Endothelial cell of umbilical vein (primary cell): ENCODE data around the gene PTGES2. TPM values are rescaled to one million over a fixed set of nuclear protein-coding genes. Genes with fewer than 3 reads are reported as not detected.

Experiments used
- BruUV-seq: library from RNA; stranded (reverse); fragments of 400-500 nt; replicated peaks from 2 replicates; lab custom pipeline; 2021; lab: Mats Ljungman, UMichigan
- CTCF ChIA-PET: fragments of 300-600, 350-600 bp; sonication (Branson Sonifier 250); formaldehyde crosslinking; loops from one replicate; lab custom pipeline; 2021; ENCODE audit warnings: antibody characterized with exemption, inconsistent platforms; lab: Charles Lee
- POLR2A ChIA-PET: fragments of 300-600, 350-600 bp; sonication (Branson Sonifier 250); formaldehyde crosslinking; loops from one replicate; lab custom pipeline; 2021; ENCODE audit warnings: antibody characterized with exemption, inconsistent platforms; lab: Charles Lee
- DNase-seq: peaks from one replicate; pipeline ENCODE4 v3.0.0-alpha.2; 2011; ENCODE audit warnings: low read depth, low spot score
- FAIRE-seq: peaks from 2 replicates; lab custom pipeline; 2011; peaks lifted over from hg19 to GRCh38; lab: Jason Lieb, UNC
- H2AFZ ChIP-seq: 2 replicates; pipeline ENCODE4 v1.6.0; 2012; ENCODE audit warnings: low read depth, low read length, control low read depth, inconsistent platforms
- H3K27ac ChIP-seq: 2 replicates; pipeline ENCODE4 v1.5.1; 2011; ENCODE audit warnings: low read depth, mild to moderate bottlenecking, control low read depth, low read length, moderate library complexity; ENCODE audit not compliant: insufficient read depth
- H3K27me3 ChIP-seq, 2 experiments: 2 replicates each; pipeline versions ENCODE4 v1.6.0 to v1.6.1; 2011; ENCODE audit warnings: low read length in 2 of 2, mixed read lengths in 1 of 2; ENCODE audit not compliant: control insufficient read depth in 2 of 2, insufficient read depth in 2 of 2
- H3K36me3 ChIP-seq, 2 experiments: 2 replicates in 1 of 2; 3 replicates in 1 of 2; pipeline ENCODE4 v1.5.1; 2011; ENCODE audit warnings: low read length in 2 of 2, mild to moderate bottlenecking in 1 of 2, moderate library complexity in 1 of 2; ENCODE audit not compliant: control insufficient read depth in 2 of 2, insufficient read depth in 2 of 2; ENCODE audit errors: extremely low read depth in 1 of 2
- H3K4me1 ChIP-seq: 3 replicates; pipeline ENCODE4 v1.5.1; 2011; ENCODE audit warnings: mild to moderate bottlenecking, low read length; ENCODE audit not compliant: control insufficient read depth, insufficient read depth; ENCODE audit errors: extremely low read depth
- H3K4me2 ChIP-seq: 2 replicates; pipeline ENCODE4 v1.6.1; 2011; ENCODE audit warnings: low read length, control low read depth, mixed read lengths; ENCODE audit not compliant: insufficient read depth
- H3K4me3 ChIP-seq, 3 experiments: fragments of 200-600 bp in 1 of 3; sonication (generic), shearing (Covaris generic) in 1 of 3; replicated peaks in 1 of 3; 2 replicates each; pipeline ENCODE4 v1.5.1; 2011 to 2016; ENCODE audit warnings: control low read depth in 3 of 3, low read length in 3 of 3, mild to moderate bottlenecking in 2 of 3, inconsistent platforms in 1 of 3, low read depth in 1 of 3, moderate library complexity in 1 of 3; ENCODE audit not compliant: insufficient read depth in 1 of 3
- H3K79me2 ChIP-seq: 2 replicates; pipeline ENCODE4 v1.6.0; 2012; ENCODE audit warnings: low read length, inconsistent platforms; ENCODE audit not compliant: control insufficient read depth, insufficient read depth
- H3K9ac ChIP-seq: replicated peaks from 2 replicates; pipeline ENCODE3; 2011; ENCODE audit warnings: low read length, control low read depth; ENCODE audit not compliant: insufficient read depth; ENCODE audit errors: extremely low read depth
- H3K9me1 ChIP-seq: replicated peaks from 3 replicates; pipeline ENCODE4 v1.6.0; 2011; ENCODE audit warnings: mild to moderate bottlenecking, low read length; ENCODE audit not compliant: control insufficient read depth, insufficient read depth; ENCODE audit errors: extremely low read depth
- H3K9me3 ChIP-seq: replicated peaks from 2 replicates; pipeline ENCODE4 v1.5.1; 2012; ENCODE audit warnings: low read length, inconsistent platforms; ENCODE audit not compliant: control insufficient read depth, insufficient read depth
- H4K20me1 ChIP-seq: replicated peaks from 2 replicates; pipeline ENCODE3; 2011; ENCODE audit warnings: mild to moderate bottlenecking, low read length; ENCODE audit not compliant: control insufficient read depth, insufficient read depth; ENCODE audit errors: extremely low read depth
- EZH2 ChIP-seq: IDR thresholded peaks from 2 replicates; pipeline ENCODE4 v1.6.1; 2012; ENCODE audit warnings: borderline replicate concordance, low read depth, mild to moderate bottlenecking, moderate library complexity, low read length, inconsistent platforms; ENCODE audit not compliant: severe bottlenecking
- FOS ChIP-seq: IDR thresholded peaks from 2 replicates; pipeline ENCODE4 v1.6.1; 2011; ENCODE audit warnings: mild to moderate bottlenecking, low read length, moderate library complexity, borderline replicate concordance; ENCODE audit not compliant: insufficient read depth
- GATA2 ChIP-seq: IDR thresholded peaks from 2 replicates; pipeline ENCODE4 v1.7.0; 2011; ENCODE audit warnings: low read depth, mild to moderate bottlenecking, moderate library complexity, mixed read lengths, low read length; ENCODE audit not compliant: insufficient read length, insufficient read depth
- JUN ChIP-seq: IDR thresholded peaks from 2 replicates; pipeline ENCODE4 v1.6.1; 2011; ENCODE audit warnings: borderline replicate concordance, low read depth; ENCODE audit not compliant: insufficient read length, insufficient read depth
- MYC ChIP-seq: IDR thresholded peaks from one replicate; pipeline ENCODE4 v1.6.1; 2011; ENCODE audit warnings: mild to moderate bottlenecking, low read depth, low read length
- POLR2A ChIP-seq: IDR thresholded peaks from 2 replicates; pipeline ENCODE4 v1.6.1; 2012; ENCODE audit warnings: low read depth, mild to moderate bottlenecking, control low read depth, low read length
- POLR2AphosphoS5 ChIP-seq: IDR thresholded peaks from 2 replicates; pipeline ENCODE4 v1.6.1; 2012; ENCODE audit warnings: low read depth, mild to moderate bottlenecking, control low read depth, low read length, moderate library complexity; ENCODE audit not compliant: insufficient read depth
- dilution Hi-C: fragments of 300-500 bp; cut with MboI; formaldehyde crosslinking; loops from one replicate; pipeline ENCODE4 v1.15.0; 2019; ENCODE audit warnings: low sequenced_read_pairs; ENCODE audit not compliant: extremely low pct_ligation_motif_present
- intact Hi-C: fragments of 100-400 bp; cut with micrococcal nuclease; formaldehyde crosslinking; loops from one replicate; pipeline ENCODE4 v1.10.0; 2022
- polyA plus RNA-seq, 4 experiments: library from polyadenylated mRNA; depleted of rRNA in 3 of 4; stranded (reverse) in 3 of 4; unstranded in 1 of 4; fragments of >200 nt; gene quantifications; 2 replicates each; pipeline versions ENCODE4 v1.2.1 to v1.2.3, GENCODE V29; 2011 to 2012; ENCODE audit warnings: missing spikeins in 1 of 4
- total RNA-seq: library from RNA; stranded (reverse); gene quantifications from 2 replicates; pipeline ENCODE4 v1.2.3, GENCODE V29; 2021
- TF ChIP-seq, protein P1 (sequence below): IDR thresholded peaks from 2 replicates; pipeline ENCODE4 v1.6.1; 2011; ENCODE audit not compliant: insufficient read depth, insufficient read length
- TF ChIP-seq, protein P2 (sequence below), 2 donors: IDR thresholded peaks; 1 replicate in 1 of 2; 2 replicates in 1 of 2; pipeline ENCODE4 v1.5.1; 2011; ENCODE audit warnings: low read length in 2 of 2, mild to moderate bottlenecking in 2 of 2, moderate library complexity in 2 of 2, control low read depth in 1 of 2, inconsistent platforms in 1 of 2, low read depth in 1 of 2; ENCODE audit not compliant: insufficient read depth in 1 of 2; ENCODE audit errors: extremely low read depth in 1 of 2

PTGES2 gene
- total and polyA plus RNA-seq, 2 donors (not counting 3 experiments of a cell fraction or from before 2014, with no cell fraction given), result 64.2 to 69.9 TPM

DNA sequence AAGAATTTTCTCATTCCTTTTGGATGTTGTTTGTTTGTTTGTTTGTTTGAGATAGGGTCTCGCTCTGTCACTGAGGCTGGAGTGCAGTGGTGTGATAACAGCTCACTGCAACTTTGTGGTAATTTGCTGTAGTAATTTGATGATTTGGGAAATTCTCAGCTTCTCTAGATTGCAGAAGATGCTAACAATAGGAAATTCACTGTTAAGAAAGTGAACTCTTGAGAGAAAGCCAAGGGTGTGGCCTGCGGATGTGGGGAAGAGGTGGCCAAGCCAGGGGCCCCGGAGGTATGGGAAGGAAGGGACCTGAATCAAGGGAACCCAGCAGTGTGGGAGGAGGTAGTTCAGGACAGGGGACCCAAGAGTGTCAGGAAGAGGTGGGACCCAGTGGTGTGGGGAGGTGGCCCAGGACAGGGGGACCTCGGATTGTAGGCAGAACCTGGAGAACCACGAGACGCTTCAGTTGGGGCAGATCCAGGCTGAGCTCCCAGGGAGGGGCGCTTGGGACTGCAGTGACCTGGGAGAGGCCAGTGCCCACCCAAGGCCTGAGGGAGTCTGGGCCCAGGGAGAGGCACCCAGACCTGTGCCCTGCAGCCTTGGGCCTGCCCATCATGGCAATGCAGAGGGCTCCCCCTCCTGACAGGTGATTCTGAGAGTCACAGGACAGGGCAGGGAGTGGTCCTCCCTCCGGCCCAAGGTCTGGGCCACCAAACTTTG is 16.2 kb upstream of the PTGES2 start:
- no peaks in the 10 kb centered on the region for H3K9me1 ChIP-seq
- no peak overlapping the region for H2AFZ ChIP-seq
- ChIA-PET CTCF (interaction anchor here (0.6 kb wide), 1 partner anchor 224 kb away, joined by 3 read pairs; no protein-coding TSS in a partner anchor), POLR2A (no interaction called here)
- H3K27ac ChIP-seq, result no peak overlapping the region
- H3K9me3 ChIP-seq, result no peaks in the 10 kb centered on the region
- H3K27me3 ChIP-seq, result no peaks in the 10 kb centered on the region
- TF ChIP-seq POLR2A (no peak), EZH2 (no peak), JUN (no peak), MYC (no peak), GATA2 (no peak), POLR2AphosphoS5 (no peak), FOS (no peak)
- TF ChIP-seq, protein P1, sequence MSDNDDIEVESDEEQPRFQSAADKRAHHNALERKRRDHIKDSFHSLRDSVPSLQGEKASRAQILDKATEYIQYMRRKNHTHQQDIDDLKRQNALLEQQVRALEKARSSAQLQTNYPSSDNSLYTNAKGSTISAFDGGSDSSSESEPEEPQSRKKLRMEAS, result no peak
- TF ChIP-seq, protein P2, sequence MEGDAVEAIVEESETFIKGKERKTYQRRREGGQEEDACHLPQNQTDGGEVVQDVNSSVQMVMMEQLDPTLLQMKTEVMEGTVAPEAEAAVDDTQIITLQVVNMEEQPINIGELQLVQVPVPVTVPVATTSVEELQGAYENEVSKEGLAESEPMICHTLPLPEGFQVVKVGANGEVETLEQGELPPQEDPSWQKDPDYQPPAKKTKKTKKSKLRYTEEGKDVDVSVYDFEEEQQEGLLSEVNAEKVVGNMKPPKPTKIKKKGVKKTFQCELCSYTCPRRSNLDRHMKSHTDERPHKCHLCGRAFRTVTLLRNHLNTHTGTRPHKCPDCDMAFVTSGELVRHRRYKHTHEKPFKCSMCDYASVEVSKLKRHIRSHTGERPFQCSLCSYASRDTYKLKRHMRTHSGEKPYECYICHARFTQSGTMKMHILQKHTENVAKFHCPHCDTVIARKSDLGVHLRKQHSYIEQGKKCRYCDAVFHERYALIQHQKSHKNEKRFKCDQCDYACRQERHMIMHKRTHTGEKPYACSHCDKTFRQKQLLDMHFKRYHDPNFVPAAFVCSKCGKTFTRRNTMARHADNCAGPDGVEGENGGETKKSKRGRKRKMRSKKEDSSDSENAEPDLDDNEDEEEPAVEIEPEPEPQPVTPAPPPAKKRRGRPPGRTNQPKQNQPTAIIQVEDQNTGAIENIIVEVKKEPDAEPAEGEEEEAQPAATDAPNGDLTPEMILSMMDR (IDR thresholded peaks at IDR 0.05; ENCODE audit: extremely low read depth in 1 of 2, insufficient read depth in 1 of 2, low read depth in 1 of 2, low read length in 2 of 2), result no peak
- H3K79me2 ChIP-seq, result no peaks in the 10 kb centered on the region
- no peak overlapping the region for H3K9ac ChIP-seq
- no peak overlapping the region for H3K4me2 ChIP-seq
- FAIRE-seq, result no peak
- dilution Hi-C loops, result no loop called here
- no peak for DNase-seq
- intact Hi-C loops, result no loop called here
- no peak overlapping the region for H3K4me3 ChIP-seq
- no peaks in the 10 kb centered on the region for H4K20me1 ChIP-seq
- no peaks in the 10 kb centered on the region for H3K4me1 ChIP-seq
- H3K36me3 ChIP-seq, result no peaks in the 10 kb centered on the region
- no TSS peak for BruUV-seq
